ENCODE results near the gene SMARCB1.

DNA sequence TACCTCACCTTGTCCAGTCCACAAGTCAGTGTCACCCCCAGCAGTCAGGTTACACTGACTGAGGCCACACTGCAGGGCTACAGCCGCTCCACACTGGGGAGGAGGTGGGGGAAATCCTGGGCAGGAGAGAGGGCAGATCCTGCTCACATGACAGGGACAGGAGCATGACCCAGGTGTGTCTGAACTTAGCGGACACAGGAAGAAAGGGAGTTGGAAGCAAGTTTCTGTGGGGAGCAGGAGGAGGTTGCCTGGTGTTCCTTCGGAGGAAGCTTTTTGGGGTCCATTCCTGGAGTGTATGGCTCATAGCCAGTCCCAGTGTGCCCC lies 8.2 kb upstream of the SMARCB1 start:
- no peak for TF ChIP-seq RAD21 (IDR thresholded peaks at IDR 0.05; ENCODE audit: low read length)
- TF ChIP-seq SMC3 (IDR thresholded peaks at IDR 0.05; ENCODE audit: low read depth, low read length): no peak
- TF ChIP-seq FOXM1 (IDR thresholded peaks at IDR 0.05; ENCODE audit: low read depth): no peak
- TF ChIP-seq, protein P1, sequence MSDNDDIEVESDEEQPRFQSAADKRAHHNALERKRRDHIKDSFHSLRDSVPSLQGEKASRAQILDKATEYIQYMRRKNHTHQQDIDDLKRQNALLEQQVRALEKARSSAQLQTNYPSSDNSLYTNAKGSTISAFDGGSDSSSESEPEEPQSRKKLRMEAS (IDR thresholded peaks at IDR 0.05; ENCODE audit: low read depth): no peak

Data from SK-N-SH (cell line).